B cell (primary cell): ENCODE measurements around the gene CST9. TPM values are rescaled to one million over a fixed set of nuclear protein-coding genes. Genes with fewer than 3 reads are reported as not detected.

Experiments
- ATAC-seq: fragments of 200-7000 bp; cut with Tn5 transposase; one replicate; pipeline ENCODE4 v1.10.0; 2021; ENCODE audit warnings: low read depth, mild to moderate bottlenecking, moderate number of reproducible peaks, moderate library complexity
- CTCF ChIA-PET: fragments of 350-600 bp; sonication (Branson Sonifier 250); formaldehyde crosslinking; loops from one replicate; lab custom pipeline; 2021; ENCODE audit warnings: antibody characterized with exemption, inconsistent platforms; lab: Charles Lee
- POLR2A ChIA-PET: fragments of 350-600 bp; sonication (Branson Sonifier 250); formaldehyde crosslinking; loops from one replicate; lab custom pipeline; 2021; ENCODE audit warnings: antibody characterized with exemption; lab: Charles Lee
- DNase-seq: peaks from one replicate; pipeline ENCODE4 v3.0.0; 2013
- H2AFZ ChIP-seq: 2 replicates; pipeline ENCODE4 v1.6.1; 2012; ENCODE audit warnings: mild to moderate bottlenecking, low read depth, low read length; ENCODE audit not compliant: insufficient read depth, poor library complexity, severe bottlenecking
- H3K27ac ChIP-seq, 2 donors: 1 replicate in 1 of 2; 2 replicates in 1 of 2; pipeline ENCODE4 v1.5.1; 2012 to 2013; ENCODE audit warnings: low read length in 2 of 2, mild to moderate bottlenecking in 2 of 2, moderate library complexity in 1 of 2
- H3K27me3 ChIP-seq, 4 experiments: fragments of 200-600 bp in 1 of 4; sonication (generic) in 1 of 4; replicated peaks in 1 of 4; 1 replicate in 2 of 4; 2 replicates in 2 of 4; pipeline versions ENCODE4 v1.6.1 to v1.7.0; 2013 to 2016; ENCODE audit warnings: low read length in 3 of 4, mild to moderate bottlenecking in 2 of 4, mixed read lengths in 1 of 4, moderate library complexity in 1 of 4; ENCODE audit not compliant: insufficient read depth in 4 of 4, control insufficient read depth in 3 of 4; ENCODE audit errors: control extremely low read depth in 1 of 4
- H3K36me3 ChIP-seq, 2 experiments: replicated peaks in 1 of 2; 1 replicate in 1 of 2; 2 replicates in 1 of 2; pipeline versions ENCODE4 v1.6.1 to v1.7.1; 2013; ENCODE audit warnings: low read length in 1 of 2; ENCODE audit not compliant: insufficient read depth in 2 of 2, control insufficient read depth in 1 of 2; ENCODE audit errors: control extremely low read depth in 1 of 2, extremely low read depth in 1 of 2
- H3K4me1 ChIP-seq, 2 donors: fragments of 200-600 bp in 1 of 2; sonication (generic) in 1 of 2; 1 replicate in 1 of 2; 2 replicates in 1 of 2; pipeline versions ENCODE4 v1.5.1 to v1.6.1; 2013 to 2017; ENCODE audit warnings: low read length in 2 of 2; ENCODE audit not compliant: control insufficient read depth in 2 of 2, insufficient read depth in 2 of 2
- H3K4me2 ChIP-seq: replicated peaks from 2 replicates; pipeline ENCODE3; 2012; ENCODE audit warnings: mild to moderate bottlenecking, low read depth, low read length; ENCODE audit not compliant: poor library complexity, severe bottlenecking
- H3K4me3 ChIP-seq, 5 experiments: fragments of 200-600 bp in 1 of 5; sonication (generic) in 1 of 5; 1 replicate in 3 of 5; 2 replicates in 2 of 5; pipeline versions ENCODE4 v1.5.1 to v1.7.0; 2011 to 2016; ENCODE audit warnings: low read length in 4 of 5, mild to moderate bottlenecking in 4 of 5, low read depth in 2 of 5, control low read depth in 1 of 5, moderate library complexity in 1 of 5; ENCODE audit not compliant: insufficient read depth in 1 of 5; ENCODE audit errors: control extremely low read depth in 1 of 5, extremely low read depth in 1 of 5
- H3K79me2 ChIP-seq: fragments of 200-600 bp; sonication (generic); one replicate; pipeline ENCODE4 v1.6.0; 2016; ENCODE audit warnings: low read length; ENCODE audit not compliant: control insufficient read depth, insufficient read depth
- H3K9ac ChIP-seq: fragments of 200-600 bp; sonication (generic); 2 replicates; pipeline ENCODE4 v1.6.1; 2017; ENCODE audit warnings: mild to moderate bottlenecking, low read length, moderate library complexity
- H3K9me3 ChIP-seq, 3 donors: one replicate each; pipeline versions ENCODE4 v1.6.1 to v1.7.1; 2013; ENCODE audit warnings: low read length in 2 of 3; ENCODE audit not compliant: control insufficient read depth in 2 of 3, insufficient read depth in 1 of 3; ENCODE audit errors: control extremely low read depth in 1 of 3
- H4K20me1 ChIP-seq: 2 replicates; pipeline ENCODE4 v1.6.0; 2012; ENCODE audit warnings: mild to moderate bottlenecking, low read length; ENCODE audit not compliant: insufficient read depth, control insufficient read depth, poor library complexity, severe bottlenecking
- H3K27ac Mint-ChIP-seq: one replicate; pipeline ENCODE4 v1.8.0; 2021; ENCODE audit warnings: mixed read lengths
- H3K27me3 Mint-ChIP-seq: one replicate; pipeline ENCODE4 v1.8.0; 2021; ENCODE audit warnings: mixed read lengths
- H3K4me1 Mint-ChIP-seq: one replicate; pipeline ENCODE4 v1.8.0; 2021; ENCODE audit warnings: mixed read lengths
- H3K4me3 Mint-ChIP-seq: one replicate; pipeline ENCODE4 v1.8.0; 2021; ENCODE audit warnings: mixed read lengths
- H3K9me3 Mint-ChIP-seq: one replicate; pipeline ENCODE4 v1.8.0; 2022; ENCODE audit warnings: mixed read lengths; ENCODE audit not compliant: insufficient read depth
- CTCF ChIP-seq: fragments of 200-600 bp; IDR thresholded peaks from one replicate; pipeline ENCODE4 v1.8.0; 2022; ENCODE audit warnings: antibody characterized with exemption, mild to moderate bottlenecking
- EZH2 ChIP-seq: IDR thresholded peaks from 2 replicates; pipeline ENCODE4 v1.6.1; 2012; ENCODE audit warnings: borderline replicate concordance, low read depth, mild to moderate bottlenecking, moderate library complexity, low read length; ENCODE audit not compliant: insufficient read depth, poor library complexity, severe bottlenecking
- WGBS: methylation state at CpG from one replicate; pipeline ENCODE4 v1.1.5; 2013; ENCODE audit warnings: missing lambda C conversion rate; ENCODE audit not compliant: insufficient coverage; 5-methylcytosine and 5-hydroxymethylcytosine counted together
- intact Hi-C: fragments of 100-400 bp; cut with micrococcal nuclease; formaldehyde crosslinking; loops from one replicate; pipeline ENCODE4 v1.10.0; 2022
- polyA plus RNA-seq: library from polyadenylated mRNA; depleted of rRNA; stranded (reverse); fragments of >200 nt; gene quantifications from 2 replicates; pipeline ENCODE4 v1.2.3, GENCODE V29; 2012
- total RNA-seq, 2 donors: library from RNA; stranded (reverse); fragments of 120-200 nt in 1 of 2; gene quantifications; 1 replicate in 1 of 2; 2 replicates in 1 of 2; pipeline versions ENCODE4 v1.2.3 to v1.2.4, GENCODE V29; 2013 to 2022

Gene CST9
- total and polyA plus RNA-seq, 2 donors (not counting 1 experiment from before 2014, with no cell fraction given), result not detected

GRCh38 chr20:23612396-23612795 is 6.7 kb upstream of the CST9 start:
- 85% methylated on average over 2 of the region's 2 CpGs for WGBS
- Histone ChIP-seq H3K36me3 (no peaks in the 10 kb centered on the region), H3K4me3 (no peak overlapping the region), H2AFZ (no peak overlapping the region), H3K9me3 (no peaks in the 10 kb centered on the region), H3K9ac (no peak overlapping the region), H4K20me1 (no peaks in the 10 kb centered on the region), H3K27me3 (no peaks in the 10 kb centered on the region), H3K79me2 (no peaks in the 10 kb centered on the region), H3K4me2 (no peak overlapping the region), H3K27ac (no peak overlapping the region), H3K4me1 (no peaks in the 10 kb centered on the region)
- Mint-ChIP-seq H3K4me1 (no peaks in the 10 kb centered on the region), H3K27me3 (no peaks in the 10 kb centered on the region), H3K4me3 (no peak overlapping the region), H3K9me3 (peaks cover 2% of the 10 kb centered on the region), H3K27ac (no peak overlapping the region)
- no peak for DNase-seq
- ChIA-PET POLR2A (no interaction called here), CTCF (no interaction called here)
- no peak for ATAC-seq
- intact Hi-C loops, result no loop called here
- TF ChIP-seq EZH2, result no peak
- no peak for TF ChIP-seq CTCF

- POLR2A ChIA-PET, result no interaction called here
- WGBS, result no CpG with 5 or more reads among the region's 5 CpGs
- no peak overlapping the region for H3K9ac ChIP-seq
- H3K27ac ChIP-seq, result no peak overlapping the region
- no peaks in the 10 kb centered on the region for H4K20me1 ChIP-seq
- H3K4me2 ChIP-seq, result no peak overlapping the region
- intact Hi-C loops, result loop anchor here (5.0 kb wide), 3 partner anchors 167 to 1272 kb away; no protein-coding TSS in a partner anchor
- DNase-seq, result no peak
- no peak overlapping the region for H3K4me3 ChIP-seq
- Mint-ChIP-seq H3K4me3 (no peak overlapping the region), H3K27ac (no peak overlapping the region), H3K9me3 (no peaks in the 10 kb centered on the region), H3K4me1 (no peaks in the 10 kb centered on the region), H3K27me3 (no peaks in the 10 kb centered on the region)
- no peaks in the 10 kb centered on the region for H3K9me3 ChIP-seq
- no peaks in the 10 kb centered on the region for H3K27me3 ChIP-seq
- CTCF ChIA-PET, result interaction anchor here (0.6 kb wide), 1 partner anchor 34 kb away, joined by 4 read pairs; no protein-coding TSS in a partner anchor
- no peaks in the 10 kb centered on the region for H3K36me3 ChIP-seq
- no peak overlapping the region for H2AFZ ChIP-seq
- no peak for ATAC-seq
- no peaks in the 10 kb centered on the region for H3K79me2 ChIP-seq
- TF ChIP-seq CTCF (no peak), EZH2 (no peak)
- no peaks in the 10 kb centered on the region for H3K4me1 ChIP-seq
Measured at GRCh38 chr20:23609486-23610109, 3.9 kb upstream of the CST9 start.
